AG04449 (cell line): ENCODE measurements around the gene APBA1.

Source experiments
- CTCF ChIA-PET: fragments of 350-600 bp; formaldehyde crosslinking; extraction: SDS; loops from one replicate; lab custom pipeline; 2021; ENCODE audit warnings: antibody characterized with exemption; lab: Yijun Ruan, JAX
- POLR2A ChIA-PET: fragments of 400-600, 350-600 bp; formaldehyde crosslinking; extraction: SDS; loops from one replicate; lab custom pipeline; 2020; ENCODE audit warnings: antibody characterized with exemption, inconsistent platforms; lab: Yijun Ruan, JAX
- DNase-seq: peaks from one replicate; pipeline ENCODE4 v3.0.0-alpha.2; 2010; ENCODE audit warnings: low read depth, low spot score
- H3K4me3 ChIP-seq: 2 replicates; pipeline ENCODE4 v1.5.1; 2011; ENCODE audit warnings: low read depth, mild to moderate bottlenecking, control low read depth, low read length
- CTCF ChIP-seq: IDR thresholded peaks from one replicate; pipeline ENCODE4 v1.5.1; 2011; ENCODE audit warnings: mild to moderate bottlenecking, moderate library complexity, low read length, control low read depth, inconsistent platforms; ENCODE audit not compliant: insufficient read depth; ENCODE audit errors: missing control alignments

The APBA1 gene

GRCh38 chr9:69496846-69497450 is 175.2 kb downstream of the APBA1 start:
- no peak overlapping the region for H3K4me3 ChIP-seq
- CTCF ChIA-PET = no interaction called here
- TF ChIP-seq CTCF = no peak
- POLR2A ChIA-PET = no interaction called here
- DNase-seq = no peak

- CTCF ChIA-PET = no interaction called here
- no peak for DNase-seq
- POLR2A ChIA-PET = no interaction called here
- H3K4me3 ChIP-seq = no peak overlapping the region
- no peak for TF ChIP-seq CTCF
These were observed 176.9 kb downstream of the APBA1 start for GRCh38 chr9:69495296-69495695.

- POLR2A ChIA-PET = no interaction called here
- no peak for TF ChIP-seq CTCF
- no peak for DNase-seq
- H3K4me3 ChIP-seq = no peak overlapping the region
- CTCF ChIA-PET = no interaction called here
These were observed 177.4 kb downstream of the APBA1 start for GRCh38 chr9:69494763-69495162.

GRCh38 chr9:69494208-69494607 is 178.0 kb downstream of the APBA1 start:
- ChIA-PET CTCF (interaction anchor here (1.1 kb wide), 1 partner anchor 179 kb away, joined by 3 read pairs; the partner anchor contains the start of gene APBA1), POLR2A (no interaction called here)
- no peak for TF ChIP-seq CTCF
- DNase-seq = no peak
- no peak overlapping the region for H3K4me3 ChIP-seq

GRCh38 chr9:69486498-69486897 is 185.7 kb downstream of the APBA1 start:
- POLR2A ChIA-PET = no interaction called here
- TF ChIP-seq CTCF = no peak
- no peak for DNase-seq
- CTCF ChIA-PET = interaction anchor here (0.7 kb wide), 1 partner anchor 33 kb away, joined by 3 read pairs; no protein-coding TSS in a partner anchor
- H3K4me3 ChIP-seq = no peak overlapping the region

- CTCF ChIA-PET = interaction anchor here (0.7 to 1.2 kb wide), 2 partner anchors 7 to 287 kb away, joined by 3 read pairs; no protein-coding TSS in a partner anchor
- POLR2A ChIA-PET = no interaction called here
- TF ChIP-seq CTCF = no peak
- no peak for DNase-seq
- no peak overlapping the region for H3K4me3 ChIP-seq
These were observed 186.7 kb downstream of the APBA1 start for GRCh38 chr9:69485466-69485865.
